ENCODE results near the gene TNC.
"Not testable (repeated sequence)": the region's sequence is repeated elsewhere in the genome, so short reads cannot be mapped to it uniquely, and the experiment has no call there.

The TNC gene

GRCh38 chr9:115137526-115137925 is 19.6 kb upstream of the TNC start:
- TF ChIP-seq CTCF (IDR thresholded peaks at IDR 0.05; ENCODE audit: low read length, missing control alignments) = no peak
- DNase-seq (ENCODE audit: low read depth) = no peak
- H3K4me3 ChIP-seq (replicated peaks; ENCODE audit: low read depth, low read length) = no peak overlapping the region

GRCh38 chr9:115135821-115136778 is 18.1 kb upstream of the TNC start:
- H3K4me3 ChIP-seq (replicated peaks; ENCODE audit: low read depth, low read length) = no peak overlapping the region
- no peak for TF ChIP-seq CTCF (IDR thresholded peaks at IDR 0.05; ENCODE audit: low read length, missing control alignments)
- peak; percentile 90 for DNase-seq (ENCODE audit: low read depth)

- TF ChIP-seq CTCF (IDR thresholded peaks at IDR 0.05; ENCODE audit: low read length, missing control alignments) = no peak
- no peak overlapping the region for H3K4me3 ChIP-seq (replicated peaks; ENCODE audit: low read depth, low read length)
- no peak for DNase-seq (ENCODE audit: low read depth)
These were observed 17.0 kb upstream of the TNC start for GRCh38 chr9:115134941-115135340.

- H3K4me3 ChIP-seq (replicated peaks; ENCODE audit: low read depth, low read length) = no peak overlapping the region
- no peak for TF ChIP-seq CTCF (IDR thresholded peaks at IDR 0.05; ENCODE audit: low read length, missing control alignments)
- peak; percentile 57 for DNase-seq (ENCODE audit: low read depth)
These were observed 15.7 kb upstream of the TNC start for GRCh38 chr9:115133649-115134048.

GRCh38 chr9:115132648-115133047 is 14.7 kb upstream of the TNC start:
- DNase-seq (ENCODE audit: low read depth) = peak; percentile 64
- no peak for TF ChIP-seq CTCF (IDR thresholded peaks at IDR 0.05; ENCODE audit: low read length, missing control alignments)
- H3K4me3 ChIP-seq (replicated peaks; ENCODE audit: low read depth, low read length) = peak overlapping the region; percentile 23

GRCh38 chr9:115130176-115130575 is 12.2 kb upstream of the TNC start:
- DNase-seq (ENCODE audit: low read depth) = no peak
- no peak overlapping the region for H3K4me3 ChIP-seq (replicated peaks; ENCODE audit: low read depth, low read length)
- no peak for TF ChIP-seq CTCF (IDR thresholded peaks at IDR 0.05; ENCODE audit: low read length, missing control alignments)

- not testable (repeated sequence) for DNase-seq (ENCODE audit: low read depth); H3K4me3 ChIP-seq (replicated peaks; ENCODE audit: low read depth, low read length)
These were observed 10.8 kb upstream of the TNC start for GRCh38 chr9:115128726-115129125.

All from fibroblast of pulmonary artery (primary cell).